ENCODE data around the gene ZDHHC14.

Gene ZDHHC14

DNA sequence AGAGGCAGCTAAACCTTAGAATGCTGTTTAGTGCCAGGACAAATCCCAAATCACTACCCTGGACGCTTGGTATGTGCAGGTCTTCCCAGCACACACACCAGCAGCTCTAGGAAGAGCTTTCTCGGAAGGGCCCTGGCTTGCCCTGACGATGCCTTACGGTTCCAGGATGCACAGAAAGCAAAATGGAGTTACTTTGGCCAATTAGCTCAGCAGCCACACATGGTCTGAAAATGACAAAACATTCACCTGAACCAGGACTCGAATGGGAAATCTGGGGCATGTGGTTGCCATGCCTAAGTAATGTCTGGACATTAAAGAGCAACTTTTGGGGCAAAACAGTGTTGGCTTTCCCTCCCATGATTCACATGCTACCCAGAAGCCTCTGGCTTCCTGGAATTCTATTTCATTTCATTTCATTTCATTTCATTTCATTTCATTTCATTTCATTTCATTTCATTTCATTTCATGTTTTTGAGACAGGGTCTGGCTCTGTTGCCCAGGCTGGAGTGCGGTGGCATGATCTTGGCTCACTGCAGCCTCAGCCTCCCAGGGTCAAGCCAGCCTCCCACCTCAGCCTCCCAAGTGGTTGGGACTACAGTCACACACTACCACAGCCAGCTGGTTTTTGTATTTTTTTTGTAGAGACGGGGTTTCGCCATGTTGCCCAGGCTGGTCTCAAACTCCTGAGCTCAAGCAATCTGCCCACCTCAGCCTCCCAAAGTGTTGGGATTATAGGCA is 153.3 kb downstream of the ZDHHC14 start:
- DNase-seq (ENCODE audit: low read depth in 2 of 2), result no peak

DNA sequence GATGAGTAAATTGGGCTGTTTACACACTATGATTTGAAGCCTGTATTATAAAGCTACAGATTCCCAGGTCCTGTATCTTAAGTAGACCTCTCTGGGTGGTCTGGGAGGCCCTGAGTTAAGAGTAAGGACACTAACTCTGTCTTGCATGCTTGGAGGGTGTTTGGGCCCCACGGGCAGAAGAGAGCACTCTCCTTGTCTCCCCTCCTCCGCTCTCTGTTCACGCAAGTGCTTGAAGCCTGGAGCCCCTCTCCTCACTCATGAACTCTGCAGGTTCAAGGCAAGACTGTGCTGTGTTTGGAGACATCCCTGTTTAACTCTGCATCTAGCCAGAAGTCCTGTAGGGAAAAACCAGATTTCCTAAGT is 154.0 kb downstream of the ZDHHC14 start:
- DNase-seq (ENCODE audit: low read depth in 2 of 2), result no peak

DNA sequence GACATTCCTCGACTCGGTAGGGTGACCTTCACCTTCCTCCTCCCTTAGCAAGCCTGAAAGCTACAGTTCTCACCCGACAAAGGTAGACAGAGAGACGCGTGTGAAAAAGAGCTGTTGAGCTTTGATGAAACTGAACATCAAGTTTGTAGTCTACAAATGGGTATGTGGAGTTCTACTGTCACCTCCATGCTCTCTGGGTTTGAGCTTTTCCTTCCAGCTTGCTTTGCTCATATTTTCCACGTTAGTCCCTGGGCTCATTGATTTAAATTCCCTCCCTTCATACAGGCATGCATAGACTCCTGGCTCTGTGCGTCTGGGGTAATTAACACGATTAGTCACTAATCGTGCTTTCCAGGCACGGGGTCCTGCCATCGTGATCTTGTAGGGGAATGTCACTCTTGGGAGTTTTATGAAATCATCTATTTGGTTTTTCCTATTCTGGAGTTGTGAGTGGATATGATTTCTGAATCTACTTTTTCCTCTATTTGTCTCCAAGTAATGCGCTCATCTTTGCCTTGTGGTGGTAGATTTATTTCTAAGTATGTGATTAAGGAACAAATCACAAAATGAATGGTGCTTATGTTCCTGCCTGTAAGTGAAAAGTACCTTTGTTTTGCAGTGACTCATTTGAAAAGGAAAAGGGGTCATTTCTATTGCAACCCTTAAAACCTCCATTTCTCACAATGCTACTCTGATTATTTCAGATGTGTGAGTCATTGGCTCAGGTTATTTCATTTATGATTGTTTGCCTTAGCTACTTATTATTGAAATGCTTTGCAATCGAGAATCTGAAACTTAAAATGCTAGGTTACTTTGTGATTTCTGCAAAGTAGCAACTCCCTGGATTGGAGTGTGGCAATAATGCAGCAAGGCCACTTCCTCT is 154.6 kb downstream of the ZDHHC14 start:
- DNase-seq (ENCODE audit: low read depth in 2 of 2), result no peak

DNA sequence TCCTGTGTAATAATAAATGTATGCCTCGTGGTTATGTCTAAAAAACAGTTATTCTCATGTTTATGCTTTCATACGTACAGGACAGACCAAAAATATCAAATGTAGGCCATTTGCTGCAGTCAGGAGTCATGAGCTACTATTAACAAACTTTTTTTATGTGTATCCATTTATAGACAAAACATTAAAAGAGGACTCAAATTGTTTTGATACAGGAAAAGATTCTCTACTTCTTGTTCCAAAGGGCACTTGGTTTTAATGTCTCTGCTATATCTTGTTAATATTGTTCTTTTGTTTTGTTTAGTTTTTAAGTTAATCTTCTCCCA is 155.2 kb downstream of the ZDHHC14 start:
- no peak for DNase-seq (ENCODE audit: low read depth in 2 of 2)

DNA sequence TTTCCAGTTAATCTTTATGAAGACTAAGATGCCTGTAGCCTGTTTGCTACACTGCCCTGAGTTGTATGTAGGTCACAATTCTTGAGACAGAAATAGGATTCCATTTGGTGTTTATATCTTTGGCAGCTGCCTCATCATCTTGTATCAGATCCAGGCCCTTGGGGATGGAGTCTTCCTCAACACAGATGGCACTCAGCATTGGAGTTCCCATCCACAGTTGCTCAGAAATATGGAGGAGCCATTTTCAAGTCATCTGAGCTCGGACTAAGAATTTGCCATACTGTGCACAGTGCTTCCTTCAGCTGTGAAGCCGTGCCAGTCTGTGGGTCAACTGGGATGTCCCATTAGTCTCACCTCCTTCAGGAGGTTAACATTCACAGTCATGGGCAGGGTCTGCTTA is 156.6 kb downstream of the ZDHHC14 start:
- DNase-seq (ENCODE audit: low read depth in 2 of 2), result no peak

DNA sequence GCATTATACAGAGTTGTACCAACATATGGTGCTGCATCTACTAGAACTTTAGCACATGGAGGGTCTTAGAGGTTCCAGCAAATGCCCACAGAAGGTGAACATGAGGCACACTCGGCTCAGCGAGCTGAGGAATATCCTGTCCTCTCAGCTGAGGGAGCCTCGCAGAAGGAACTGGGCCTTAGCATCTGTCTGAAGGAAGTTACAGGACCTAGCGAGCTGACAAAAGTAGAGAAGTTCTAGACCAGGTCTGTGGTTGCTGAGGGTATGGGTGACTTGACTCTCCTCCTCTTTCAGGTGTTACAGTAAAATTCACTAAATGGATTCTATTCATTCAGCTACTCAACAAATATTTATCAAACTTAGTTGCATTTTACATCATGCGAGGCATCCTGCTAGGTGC is 157.2 kb downstream of the ZDHHC14 start:
- DNase-seq (ENCODE audit: low read depth in 2 of 2), result no peak

DNA sequence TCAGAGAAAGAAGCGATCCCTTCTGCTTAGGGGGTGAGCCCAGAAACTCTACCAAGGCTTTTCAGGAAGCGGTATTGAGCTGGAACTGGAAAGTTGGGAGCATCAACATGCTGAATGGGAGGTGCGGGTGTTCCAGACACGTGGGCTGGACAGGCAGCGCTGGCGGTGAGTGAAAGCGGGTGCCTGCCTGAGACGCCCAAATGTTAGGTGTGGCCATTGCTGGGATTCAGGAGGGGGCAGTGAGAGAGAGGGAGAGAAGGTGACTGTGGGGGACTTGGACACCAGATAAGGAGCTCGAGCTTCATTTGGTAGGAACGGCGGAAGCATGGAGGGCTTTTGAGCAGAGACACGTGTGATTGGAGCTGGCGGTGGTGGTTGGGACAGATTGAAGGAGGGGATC is 157.7 kb downstream of the ZDHHC14 start:
- no peak for DNase-seq (ENCODE audit: low read depth in 2 of 2)

DNA sequence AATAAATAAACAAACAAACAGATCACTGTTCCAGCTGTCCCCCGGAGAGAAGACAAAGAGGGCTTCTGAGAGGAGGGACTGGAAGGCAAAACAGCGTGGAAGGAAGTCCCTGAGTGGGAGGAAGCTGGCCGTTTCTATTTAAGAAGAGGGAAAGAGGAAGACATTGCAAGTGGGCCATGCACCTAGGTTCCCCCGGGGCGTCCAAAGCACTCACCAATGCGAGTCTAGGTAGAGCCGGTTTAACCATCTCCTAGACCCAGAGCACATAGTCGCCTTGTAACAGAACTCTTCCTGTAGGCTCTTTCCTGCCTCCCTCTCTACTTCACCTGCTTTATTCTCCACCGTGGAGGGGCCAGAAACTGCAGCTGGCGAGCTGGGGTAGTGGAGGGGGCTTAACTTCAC is 158.4 kb downstream of the ZDHHC14 start:
- no peak for DNase-seq (ENCODE audit: low read depth in 2 of 2)

DNA sequence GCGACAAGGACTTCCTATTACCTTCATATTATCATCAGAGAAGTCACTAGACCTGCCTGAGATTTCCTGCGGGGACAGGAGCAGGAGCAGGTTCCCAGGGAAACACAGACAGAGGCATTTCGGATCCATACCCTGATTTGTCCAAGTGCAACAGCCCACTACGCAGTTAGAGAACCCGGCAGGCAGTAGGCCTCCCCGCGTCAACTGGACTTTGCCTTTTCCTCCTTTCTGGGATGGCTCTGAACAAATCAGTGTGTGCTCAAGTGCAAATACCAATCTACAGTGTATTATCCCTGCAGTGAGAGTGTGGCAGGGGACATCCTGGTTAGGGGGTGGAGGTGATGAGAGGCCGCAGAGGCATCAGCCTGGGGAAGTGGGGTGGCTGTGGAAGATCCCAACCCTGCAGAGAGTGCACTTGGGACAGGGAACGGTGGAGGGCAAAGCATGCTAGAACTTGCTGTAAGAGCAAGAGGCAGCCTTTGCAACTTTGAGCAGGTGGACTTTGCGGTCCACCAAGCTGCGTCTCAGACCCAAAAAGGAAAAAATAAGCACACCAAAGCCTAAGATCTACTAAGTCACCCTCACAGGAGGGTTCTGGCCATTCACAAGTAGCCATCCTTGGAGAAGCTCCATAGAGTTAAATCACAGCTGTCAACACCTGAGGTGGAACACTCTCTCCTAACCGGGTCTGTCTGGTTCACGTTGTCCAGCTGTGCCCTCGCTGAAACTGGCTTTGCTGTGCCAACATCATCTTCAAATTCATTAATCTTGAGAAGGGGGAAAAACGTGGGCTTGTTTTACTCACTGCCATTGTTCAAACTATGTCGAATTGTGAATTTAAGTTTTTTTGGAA is 159.1 kb downstream of the ZDHHC14 start:
- no peak for DNase-seq (ENCODE audit: low read depth in 2 of 2)

DNA sequence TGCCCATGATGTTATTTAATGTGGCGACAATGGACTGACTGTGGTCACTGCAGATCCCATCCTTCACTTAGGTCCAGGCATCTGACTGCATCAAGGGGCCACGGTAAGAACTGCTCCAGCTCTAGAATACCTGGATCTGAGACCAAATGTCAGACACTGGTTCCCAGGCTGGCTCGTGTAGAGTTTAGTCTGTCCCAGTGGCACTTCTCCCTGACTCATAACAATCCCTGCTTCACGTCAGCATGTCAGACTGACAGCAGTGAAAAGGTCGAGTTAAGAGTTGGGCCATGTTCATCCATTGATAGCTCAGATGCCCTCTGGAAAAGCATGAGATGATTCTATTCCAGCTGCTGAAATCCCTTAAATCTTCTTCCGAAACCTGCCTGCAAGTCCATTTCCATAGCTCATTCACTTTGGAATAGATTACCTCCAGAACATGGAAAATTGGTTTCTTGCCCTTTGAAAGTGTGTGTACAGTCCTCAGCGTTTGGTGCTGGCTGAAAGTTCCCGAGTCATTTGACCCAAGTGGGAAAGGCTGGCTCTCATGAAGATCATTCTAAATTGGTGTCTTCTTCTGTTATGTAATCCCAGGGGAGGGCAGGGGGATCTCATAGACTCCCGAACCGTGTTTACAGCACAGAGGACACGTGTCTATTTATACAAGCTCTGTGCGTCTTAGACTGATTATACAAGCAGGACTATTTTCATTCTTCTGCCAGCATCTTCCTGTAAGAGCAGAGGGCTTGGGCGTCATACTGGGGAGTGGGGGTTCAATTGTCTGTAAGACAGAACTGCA is 160.8 kb downstream of the ZDHHC14 start:
- DNase-seq (ENCODE audit: low read depth in 2 of 2), result no peak

DNA sequence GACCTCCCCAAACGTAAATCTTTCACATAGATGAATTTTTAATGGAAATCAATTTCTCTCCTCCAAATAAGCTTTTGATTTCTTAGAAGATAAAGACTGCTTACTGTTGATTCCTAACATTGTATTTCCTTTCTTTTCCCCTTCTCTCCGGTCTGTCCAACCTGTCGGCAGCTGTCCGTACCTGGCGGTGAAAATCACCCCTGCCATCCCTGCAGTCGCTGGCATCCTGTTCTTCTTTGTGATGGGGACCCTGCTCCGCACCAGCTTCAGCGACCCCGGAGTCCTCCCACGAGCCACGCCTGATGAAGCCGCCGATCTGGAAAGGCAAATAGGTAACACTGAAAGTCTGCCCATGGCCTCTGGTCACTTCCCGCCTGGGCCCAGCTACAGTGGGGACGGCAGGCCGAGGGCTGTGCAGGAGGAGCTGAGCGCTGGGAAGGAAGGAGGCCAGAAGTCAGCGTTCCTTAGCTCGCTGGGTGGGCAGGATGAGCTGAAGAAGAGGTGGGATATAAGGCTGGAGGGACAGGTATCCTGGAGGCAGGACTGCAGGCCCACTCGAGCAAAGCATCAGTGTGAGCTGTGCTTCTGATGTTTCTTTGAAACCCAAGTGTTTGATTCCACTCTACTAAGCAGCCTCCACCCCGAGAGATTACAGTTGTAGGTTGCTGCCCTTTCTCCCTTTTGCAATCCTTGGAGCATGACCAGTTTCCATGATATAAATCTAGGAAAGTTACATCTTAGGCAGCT is 161.6 kb downstream of the ZDHHC14 start:
- no peak for DNase-seq (ENCODE audit: low read depth in 2 of 2)

DNA sequence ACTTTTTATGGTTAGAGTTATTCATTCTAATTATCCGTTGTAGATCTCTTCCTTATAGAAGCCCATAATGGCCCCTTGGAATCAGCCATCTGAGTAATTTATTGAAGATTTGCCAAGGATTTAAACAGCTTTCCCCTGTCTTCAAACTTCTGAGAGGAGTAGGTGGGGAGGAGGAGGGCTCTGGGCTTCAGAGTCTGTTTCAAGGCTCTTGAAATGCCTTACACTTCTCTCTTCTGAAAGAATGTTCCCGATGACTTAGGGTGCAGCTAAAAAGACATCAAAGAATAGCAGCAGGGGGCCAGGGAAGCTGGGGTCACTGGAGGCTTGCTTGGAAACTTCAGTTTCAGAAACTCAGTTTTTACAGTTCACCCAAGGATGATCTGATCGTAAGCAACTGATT is 165.3 kb downstream of the ZDHHC14 start:
- no peak for DNase-seq (ENCODE audit: low read depth in 2 of 2)

DNA sequence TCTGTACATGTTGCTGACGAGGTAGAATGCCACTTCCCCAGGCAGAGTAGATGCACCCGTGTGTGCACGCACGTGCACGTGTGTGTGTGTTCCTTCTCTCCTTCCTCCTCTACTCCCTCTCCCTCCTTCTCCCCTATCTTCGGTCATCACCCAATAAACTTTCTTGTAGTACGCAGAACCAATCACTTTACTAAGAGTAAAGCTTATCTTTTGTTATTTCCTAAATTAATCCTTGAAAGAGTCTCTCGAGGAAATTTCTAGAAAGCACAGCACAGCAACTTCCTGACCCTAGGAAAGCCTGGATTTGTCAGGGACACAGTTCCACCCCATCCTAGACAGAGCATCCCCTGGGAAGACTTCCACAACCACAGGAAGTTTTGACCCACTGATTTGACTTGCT is 166.1 kb downstream of the ZDHHC14 start:
- DNase-seq (ENCODE audit: low read depth in 2 of 2), result no peak

DNA sequence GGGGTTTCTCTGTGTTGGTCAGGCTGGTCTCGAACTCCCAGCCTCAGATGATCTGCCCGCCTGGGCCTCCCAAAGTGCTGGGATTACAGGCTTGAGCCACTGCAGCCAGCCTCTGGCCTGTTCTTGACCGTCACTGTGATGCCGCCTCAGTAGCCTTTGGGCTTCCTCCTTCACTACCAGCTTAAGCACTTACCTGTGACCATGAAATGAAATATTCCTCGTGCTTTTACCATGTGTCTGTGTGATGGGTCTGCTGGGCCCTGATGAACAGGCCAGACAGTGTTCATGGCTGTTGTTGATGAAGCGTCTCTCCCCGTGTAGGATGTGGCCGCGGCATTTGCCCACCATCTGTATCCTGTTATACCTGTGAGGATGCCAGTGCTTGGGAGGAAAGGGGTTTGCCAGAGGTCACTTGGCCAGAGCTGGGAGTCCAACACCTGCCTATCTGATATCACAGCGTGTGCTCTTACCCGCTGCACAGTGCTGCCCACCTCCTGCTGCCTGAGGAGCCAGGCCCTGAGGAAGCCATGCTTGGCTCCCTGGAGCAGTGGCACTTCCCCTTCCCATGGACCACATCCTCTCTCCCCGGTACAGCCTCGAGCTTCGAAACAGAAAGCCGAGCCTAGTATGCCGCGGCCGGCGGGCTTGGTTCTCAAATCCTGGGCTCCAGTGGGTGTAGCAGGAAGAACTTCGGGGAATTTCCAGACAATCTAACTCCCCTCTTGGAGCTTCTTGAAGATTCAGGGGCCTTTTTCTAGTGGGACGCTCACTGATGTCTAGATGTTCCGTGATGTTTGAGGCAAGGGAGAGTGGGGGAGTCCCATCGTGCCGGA is 167.9 kb downstream of the ZDHHC14 start:
- DNase-seq (ENCODE audit: low read depth in 2 of 2), result no peak

DNA sequence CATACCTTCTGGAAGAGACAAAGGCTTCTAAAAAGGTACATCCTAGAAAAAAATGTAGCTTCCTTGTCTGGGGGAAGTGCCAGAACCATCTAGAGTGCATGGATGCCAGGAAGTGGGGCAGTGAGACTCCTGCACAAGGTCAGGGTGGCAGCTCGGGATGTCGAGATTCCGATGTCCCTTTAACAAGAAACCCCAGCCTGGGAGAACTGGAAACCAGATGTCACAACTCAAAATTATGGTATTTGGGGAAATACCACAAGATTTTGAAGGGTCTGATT is 168.4 kb downstream of the ZDHHC14 start:
- no peak for DNase-seq (ENCODE audit: low read depth in 2 of 2)

DNA sequence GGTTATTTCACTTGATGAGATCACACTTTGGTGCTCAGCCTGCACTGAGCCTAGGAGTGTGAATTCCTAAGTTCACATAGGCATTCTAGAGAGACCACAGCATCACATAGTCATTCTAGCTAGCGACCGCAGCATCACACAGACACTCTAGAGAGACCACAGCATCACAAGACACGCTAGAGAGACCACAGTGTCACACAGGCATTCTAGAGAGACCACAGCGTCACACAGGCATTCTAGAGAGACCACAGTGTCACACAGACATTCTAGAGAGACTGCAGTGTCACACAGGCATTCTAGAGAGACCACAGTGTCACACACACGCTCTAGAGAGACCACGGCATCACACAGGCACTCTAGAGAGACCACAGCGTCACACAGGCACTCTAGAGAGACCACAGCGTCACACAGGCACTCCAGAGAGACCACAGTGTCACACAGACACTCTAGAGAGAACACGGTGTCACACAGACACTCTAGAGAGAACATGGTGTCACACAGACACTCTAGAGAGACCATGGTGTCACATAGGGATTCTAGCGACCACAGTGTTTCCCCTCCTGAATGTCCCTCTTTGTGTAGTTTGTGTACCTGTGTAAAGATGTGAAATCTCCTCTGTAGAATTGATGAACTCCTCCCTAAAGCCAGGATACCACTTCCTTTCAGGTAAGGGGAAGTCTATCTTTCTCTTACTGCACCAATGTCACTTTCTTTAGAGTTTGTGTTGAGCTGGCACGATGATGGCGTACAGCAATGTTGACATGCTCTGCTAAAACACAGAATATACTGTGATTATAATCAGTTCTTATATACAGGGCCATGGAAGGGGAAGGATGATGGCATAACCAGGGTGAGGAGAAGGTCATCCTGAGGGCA is 169.4 kb downstream of the ZDHHC14 start:
- DNase-seq (ENCODE audit: low read depth in 2 of 2), result no peak

DNA sequence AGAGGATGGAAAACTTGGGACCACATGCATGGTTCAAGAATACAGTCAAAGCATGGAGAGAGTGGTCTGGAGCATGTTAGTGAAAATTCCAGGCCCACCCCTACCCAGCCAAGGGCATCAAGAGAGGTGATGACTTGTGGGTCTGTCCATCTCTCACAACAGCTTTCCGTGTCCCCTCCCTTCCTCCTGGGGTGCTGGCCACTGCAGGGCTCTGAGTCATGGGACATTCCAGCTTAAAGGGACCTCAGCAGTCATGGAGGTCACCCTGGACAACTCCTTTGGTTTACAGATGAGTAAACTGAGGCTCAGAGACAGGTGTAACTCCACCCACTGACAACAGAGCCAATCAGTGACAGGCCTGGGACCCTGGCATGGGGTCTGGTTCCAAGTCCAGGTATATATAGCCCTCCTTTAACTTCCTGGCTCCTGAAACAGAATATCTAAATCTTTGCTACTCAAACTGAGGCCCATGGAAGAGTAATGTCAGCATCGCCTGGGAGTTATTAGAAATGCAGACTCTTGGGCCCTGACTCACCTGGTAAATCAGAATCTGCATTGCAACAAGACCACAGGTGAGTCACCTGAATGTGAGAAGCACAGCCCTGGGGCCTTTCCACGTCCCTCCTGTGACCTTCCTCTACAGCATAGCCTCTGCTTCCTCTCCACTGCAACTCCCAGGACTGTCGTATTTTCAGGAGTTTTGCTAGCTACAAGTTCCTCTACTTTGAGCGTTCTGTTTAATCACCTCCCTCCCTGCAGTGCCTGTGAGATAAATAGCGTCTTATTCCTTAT is 170.2 kb downstream of the ZDHHC14 start:
- no peak for DNase-seq (ENCODE audit: low read depth in 2 of 2)

DNA sequence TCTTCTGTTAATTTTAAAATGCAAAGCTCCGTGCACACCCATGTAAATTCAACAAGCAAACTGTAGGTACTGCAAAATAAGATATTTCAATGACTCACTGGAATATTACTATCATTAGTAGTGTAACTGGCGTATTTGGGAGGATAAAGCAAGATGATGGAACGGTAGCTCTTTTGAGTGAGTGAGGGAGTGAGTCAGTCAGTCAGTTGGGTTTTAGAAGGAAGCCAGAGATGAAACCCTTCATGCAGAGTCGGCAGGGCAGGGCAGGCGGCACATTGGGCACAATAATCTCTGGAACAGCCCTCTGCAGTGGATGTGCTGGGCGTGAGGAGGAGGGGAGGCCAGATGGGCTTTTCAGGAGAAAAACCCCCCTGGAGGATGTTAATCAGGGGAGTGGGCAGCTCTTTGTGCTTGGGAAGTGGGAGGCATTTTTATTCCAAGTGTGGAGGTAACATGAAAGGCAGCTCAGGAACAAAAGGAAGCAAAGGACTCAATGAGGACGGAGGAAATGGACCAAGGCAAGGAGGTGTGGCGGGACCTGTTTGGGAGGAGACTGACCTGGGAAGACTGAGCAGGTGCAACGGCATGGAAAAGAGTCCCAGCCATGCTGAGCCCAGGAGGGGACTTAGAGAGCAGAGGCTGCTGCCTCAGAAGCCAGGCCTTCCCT is 171.2 kb downstream of the ZDHHC14 start:
- no peak for DNase-seq (ENCODE audit: low read depth in 2 of 2)
